Measurements from ENCODE around the gene ARHGAP23. TPM values are rescaled to one million over a fixed set of nuclear protein-coding genes. Genes with fewer than 3 reads are reported as not detected.

Gene ARHGAP23
- total RNA-seq, 2 experiments from 2014 or later = 0.73 TPM; not detected in 1

DNA sequence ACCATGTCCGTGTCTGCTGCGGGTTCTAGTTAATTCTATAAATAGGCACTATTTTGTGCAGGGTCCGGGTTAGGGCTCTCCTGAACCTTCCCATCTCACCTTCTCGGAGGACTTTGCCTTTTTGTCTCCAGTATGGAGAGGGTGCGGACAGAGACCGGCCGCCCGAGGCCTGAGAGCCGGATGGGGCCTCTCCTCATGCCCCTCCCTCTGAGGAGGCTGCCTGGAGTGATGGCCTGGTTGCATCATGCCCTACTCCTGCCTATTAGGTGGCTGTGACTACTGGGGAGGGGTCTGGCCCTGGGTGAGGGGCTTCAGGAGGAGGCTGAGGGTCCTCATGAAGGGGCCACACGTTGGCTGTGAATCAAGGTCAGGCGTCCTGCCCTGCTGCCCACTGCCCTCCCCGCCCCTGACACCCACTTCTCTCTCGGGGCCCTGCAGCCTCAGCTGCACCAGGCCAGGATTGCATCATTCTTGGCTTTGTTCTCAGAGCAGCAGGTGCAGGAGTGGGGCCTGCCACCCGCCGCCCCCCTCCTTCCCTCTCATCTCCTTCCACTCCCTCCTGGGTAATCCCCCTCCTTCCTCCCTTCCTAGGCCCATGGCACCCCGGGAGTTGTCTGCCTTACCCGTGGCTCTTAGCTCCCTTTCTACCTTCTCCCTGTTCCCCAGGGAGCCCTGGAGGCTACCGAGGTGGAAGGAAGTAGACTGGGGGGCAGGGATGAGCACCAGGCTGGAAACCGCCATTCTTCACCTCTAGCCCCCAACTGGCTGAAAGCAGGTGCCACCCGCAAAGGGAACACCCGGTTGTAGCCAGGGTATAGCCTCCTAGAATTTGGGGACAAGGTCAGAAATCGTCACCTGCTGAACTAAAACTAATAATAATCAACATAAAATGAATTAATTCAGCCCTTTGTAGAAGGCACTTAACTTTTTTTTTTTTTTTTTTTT, 12.7 kb upstream of the ARHGAP23 start:
- H3K27me3 Mint-ChIP-seq = peaks cover 55% of the 10 kb centered on the region
- ATAC-seq (ENCODE audit: poor library complexity) (no peak), DNase-seq (peak in 1 of 14 experiments; percentile 25)
- no peaks in the 10 kb centered on the region for H3K36me3 Mint-ChIP-seq (ENCODE audit: low read depth)
- H3K27me3 ChIP-seq (ENCODE audit: control insufficient read depth in 1 of 2, insufficient read depth in 2 of 2, low read length in 2 of 2) = peaks cover 28 to 33% of the 10 kb centered on the region in 2 experiments
- H3K9me3 ChIP-seq (ENCODE audit: control insufficient read depth in 1 of 2, insufficient read depth in 1 of 2, low read length in 2 of 2) = peaks cover 0 to 5% of the 10 kb centered on the region in 2 experiments
- TF ChIP-seq, protein P1, sequence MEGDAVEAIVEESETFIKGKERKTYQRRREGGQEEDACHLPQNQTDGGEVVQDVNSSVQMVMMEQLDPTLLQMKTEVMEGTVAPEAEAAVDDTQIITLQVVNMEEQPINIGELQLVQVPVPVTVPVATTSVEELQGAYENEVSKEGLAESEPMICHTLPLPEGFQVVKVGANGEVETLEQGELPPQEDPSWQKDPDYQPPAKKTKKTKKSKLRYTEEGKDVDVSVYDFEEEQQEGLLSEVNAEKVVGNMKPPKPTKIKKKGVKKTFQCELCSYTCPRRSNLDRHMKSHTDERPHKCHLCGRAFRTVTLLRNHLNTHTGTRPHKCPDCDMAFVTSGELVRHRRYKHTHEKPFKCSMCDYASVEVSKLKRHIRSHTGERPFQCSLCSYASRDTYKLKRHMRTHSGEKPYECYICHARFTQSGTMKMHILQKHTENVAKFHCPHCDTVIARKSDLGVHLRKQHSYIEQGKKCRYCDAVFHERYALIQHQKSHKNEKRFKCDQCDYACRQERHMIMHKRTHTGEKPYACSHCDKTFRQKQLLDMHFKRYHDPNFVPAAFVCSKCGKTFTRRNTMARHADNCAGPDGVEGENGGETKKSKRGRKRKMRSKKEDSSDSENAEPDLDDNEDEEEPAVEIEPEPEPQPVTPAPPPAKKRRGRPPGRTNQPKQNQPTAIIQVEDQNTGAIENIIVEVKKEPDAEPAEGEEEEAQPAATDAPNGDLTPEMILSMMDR (IDR thresholded peaks at IDR 0.05) = no peak
- no peak overlapping the region for H3K4me3 ChIP-seq (ENCODE audit: low read length)
- peaks cover 17% of the 10 kb centered on the region for H3K4me1 ChIP-seq (ENCODE audit: insufficient read depth, low read length)
- ChIA-PET POLR2A (interaction anchor here (1.8 kb wide), 1 partner anchor 66 kb away, joined by 14 read pairs; no protein-coding TSS in a partner anchor), CTCF (interaction anchor here (0.8 to 3.4 kb wide), 6 partner anchors 8 to 66 kb away, joined by 3 to 64 read pairs (median 6); partner anchors contain the start of gene SOCS7)
- no peak overlapping the region for H3K4me3 Mint-ChIP-seq
- H3K36me3 ChIP-seq (ENCODE audit: insufficient read depth, low read length) = no peaks in the 10 kb centered on the region
- H3K4me1 Mint-ChIP-seq (ENCODE audit: low read depth) = no peaks in the 10 kb centered on the region
- intact Hi-C loops (cut with DNase I, micrococcal nuclease) = loop anchor here in 1 of 2 experiments (10.0 kb wide), 1 partner anchor 151 kb away; no protein-coding TSS in a partner anchor
- H3K9me3 Mint-ChIP-seq = no peaks in the 10 kb centered on the region
- no peak overlapping the region for H3K27ac ChIP-seq (ENCODE audit: low read depth in 1 of 2, low read length in 2 of 2)
- no peak overlapping the region for H3K27ac Mint-ChIP-seq

DNA sequence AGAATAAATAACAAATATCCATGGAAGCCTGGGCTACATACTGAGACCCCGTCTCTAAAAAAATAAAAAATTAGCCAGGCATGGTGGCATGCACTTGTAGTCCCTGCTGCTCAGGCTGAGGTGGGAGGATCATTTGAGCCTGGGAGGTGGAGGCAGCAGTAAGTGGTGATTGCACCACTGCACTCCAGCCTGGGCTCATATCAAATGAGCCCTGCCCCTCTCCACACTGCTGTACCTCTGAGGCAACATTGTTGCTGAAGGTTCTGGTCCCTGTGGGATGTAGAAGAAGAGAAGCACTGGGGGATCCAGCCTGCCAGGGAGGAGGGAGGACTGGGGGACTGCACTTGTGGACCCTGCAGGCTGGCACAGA, 11.4 kb upstream of the ARHGAP23 start:
- TF ChIP-seq, protein P1 (IDR thresholded peaks at IDR 0.05) = no peak
- ChIA-PET CTCF (no interaction called here), POLR2A (no interaction called here)
- DNase-seq = no peak
- no peak overlapping the region for H3K27ac Mint-ChIP-seq
- peaks cover 0 to 5% of the 10 kb centered on the region in 2 experiments for H3K9me3 ChIP-seq (ENCODE audit: control insufficient read depth in 1 of 2, insufficient read depth in 1 of 2, low read length in 2 of 2)
- H3K4me3 Mint-ChIP-seq = no peak overlapping the region
- H3K27me3 ChIP-seq (ENCODE audit: control insufficient read depth in 1 of 2, insufficient read depth in 2 of 2, low read length in 2 of 2) = peaks cover 41 to 42% of the 10 kb centered on the region in 2 experiments
- peaks cover 65% of the 10 kb centered on the region for H3K27me3 Mint-ChIP-seq
- no peak overlapping the region for H3K4me3 ChIP-seq (ENCODE audit: low read length)
- H3K9me3 Mint-ChIP-seq = no peaks in the 10 kb centered on the region
- H3K27ac ChIP-seq (ENCODE audit: low read depth in 1 of 2, low read length in 2 of 2) = no peak overlapping the region
- no peaks in the 10 kb centered on the region for H3K36me3 ChIP-seq (ENCODE audit: insufficient read depth, low read length)
- no peaks in the 10 kb centered on the region for H3K4me1 Mint-ChIP-seq (ENCODE audit: low read depth)
- ATAC-seq (ENCODE audit: poor library complexity) = no peak
- intact Hi-C loops (cut with DNase I, micrococcal nuclease) = loop anchor here in 1 of 2 experiments (10.0 kb wide), 1 partner anchor 152 kb away; no protein-coding TSS in a partner anchor
- H3K36me3 Mint-ChIP-seq (ENCODE audit: low read depth) = no peaks in the 10 kb centered on the region
- peaks cover 17% of the 10 kb centered on the region for H3K4me1 ChIP-seq (ENCODE audit: insufficient read depth, low read length)

DNA sequence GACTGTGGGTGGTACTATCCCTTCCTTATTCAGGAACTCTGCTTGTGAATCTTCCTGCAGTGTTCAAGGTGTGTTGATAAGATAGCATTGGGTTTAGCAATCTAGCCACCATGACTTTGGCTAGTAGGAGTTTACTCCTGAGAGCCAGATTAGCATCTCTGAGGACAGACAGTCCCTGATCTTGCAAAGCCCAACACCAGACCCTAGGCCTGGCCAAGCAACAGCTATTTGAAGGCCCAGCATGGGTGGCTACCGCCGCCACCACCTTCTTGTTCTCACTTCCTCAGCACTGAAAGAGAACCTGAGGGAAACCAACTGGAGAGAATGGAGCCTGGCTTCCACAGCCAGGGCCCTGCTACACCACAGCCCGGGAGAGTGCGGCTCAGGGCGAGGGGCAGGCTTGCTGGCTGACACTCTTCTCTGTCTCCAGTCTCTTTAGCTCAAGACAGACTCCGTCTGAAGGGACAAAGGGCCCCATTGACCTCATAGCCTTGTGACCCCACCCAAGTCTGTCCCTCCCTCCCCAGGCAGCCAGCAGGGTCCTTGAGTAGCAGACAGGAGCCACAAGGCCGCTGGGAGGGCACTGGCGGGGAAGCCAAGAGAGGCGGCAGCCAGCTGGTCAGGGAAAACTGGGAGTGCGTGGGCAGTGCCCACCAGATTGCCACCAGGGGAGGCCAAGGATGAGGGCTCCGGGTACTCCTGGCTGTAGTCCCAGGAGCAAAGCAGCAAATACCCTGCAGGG, 10.9 kb upstream of the ARHGAP23 start:
- CTCF ChIA-PET = no interaction called here
- H3K4me3 Mint-ChIP-seq = no peak overlapping the region
- peaks cover 68% of the 10 kb centered on the region for H3K27me3 Mint-ChIP-seq
- Histone ChIP-seq H3K27ac (ENCODE audit: low read depth in 1 of 2, low read length in 2 of 2) (no peak overlapping the region), H3K9me3 (ENCODE audit: control insufficient read depth in 1 of 2, insufficient read depth in 1 of 2, low read length in 2 of 2) (peaks cover 0 to 5% of the 10 kb centered on the region in 2 experiments), H3K4me3 (ENCODE audit: low read length) (no peak overlapping the region), H3K36me3 (ENCODE audit: insufficient read depth, low read length) (no peaks in the 10 kb centered on the region), H3K27me3 (ENCODE audit: control insufficient read depth in 1 of 2, insufficient read depth in 2 of 2, low read length in 2 of 2) (peaks cover 44 to 47% of the 10 kb centered on the region in 2 experiments), H3K4me1 (ENCODE audit: insufficient read depth, low read length) (peaks cover 17% of the 10 kb centered on the region)
- intact Hi-C loops (cut with DNase I, micrococcal nuclease) = loop anchor here in 1 of 2 experiments (10.0 kb wide), 1 partner anchor 153 kb away; no protein-coding TSS in a partner anchor
- no peaks in the 10 kb centered on the region for H3K4me1 Mint-ChIP-seq (ENCODE audit: low read depth)
- ATAC-seq (ENCODE audit: poor library complexity) (no peak), DNase-seq (no peak)
- POLR2A ChIA-PET = no interaction called here
- no peaks in the 10 kb centered on the region for H3K9me3 Mint-ChIP-seq
- no peaks in the 10 kb centered on the region for H3K36me3 Mint-ChIP-seq (ENCODE audit: low read depth)
- TF ChIP-seq, protein P1 (IDR thresholded peaks at IDR 0.05) = no peak
- H3K27ac Mint-ChIP-seq = no peak overlapping the region

Data from CD4-positive, alpha-beta T cell (primary cell).